Activated CD4-positive, alpha-beta T cell treated with anti-CD3 and anti-CD28 coated beads for 4 hours (primary cell): ENCODE results near the gene CTNNA3.

Experiments
- DNase-seq, 2 donors: peaks; one replicate each; pipeline ENCODE4 v3.0.0-alpha.2; 2020

CTNNA3 gene

GRCh38 chr10:67664942-67665341, 31.1 kb downstream of the CTNNA3 start:
- no peak for DNase-seq

- no peak for DNase-seq
Observed at GRCh38 chr10:67663449-67664087, 32.4 kb downstream of the CTNNA3 start.

- no peak for DNase-seq
Observed at GRCh38 chr10:67662415-67662814, 33.6 kb downstream of the CTNNA3 start.

DNA sequence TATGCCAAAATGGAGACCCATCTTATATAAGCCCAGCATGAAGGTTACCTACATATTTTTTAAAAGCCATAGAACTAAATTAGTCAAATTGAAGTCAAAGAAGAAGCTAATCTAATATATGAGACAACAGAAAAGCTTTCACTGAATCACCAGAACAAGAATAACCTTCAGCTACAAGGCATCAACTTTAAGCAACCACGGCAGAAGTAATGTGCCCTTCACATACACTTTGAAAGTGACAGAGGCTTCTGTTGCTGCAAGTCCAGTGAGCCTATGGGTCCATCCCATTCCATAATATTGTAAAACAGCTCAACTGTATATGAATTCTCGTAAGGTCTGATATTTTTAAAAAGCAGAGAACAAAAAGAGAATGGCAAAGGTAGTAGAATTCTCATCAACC, 36.5 kb downstream of the CTNNA3 start:
- no peak for DNase-seq

- DNase-seq = no peak
Observed at GRCh38 chr10:67657775-67658174, 38.2 kb downstream of the CTNNA3 start.

DNA sequence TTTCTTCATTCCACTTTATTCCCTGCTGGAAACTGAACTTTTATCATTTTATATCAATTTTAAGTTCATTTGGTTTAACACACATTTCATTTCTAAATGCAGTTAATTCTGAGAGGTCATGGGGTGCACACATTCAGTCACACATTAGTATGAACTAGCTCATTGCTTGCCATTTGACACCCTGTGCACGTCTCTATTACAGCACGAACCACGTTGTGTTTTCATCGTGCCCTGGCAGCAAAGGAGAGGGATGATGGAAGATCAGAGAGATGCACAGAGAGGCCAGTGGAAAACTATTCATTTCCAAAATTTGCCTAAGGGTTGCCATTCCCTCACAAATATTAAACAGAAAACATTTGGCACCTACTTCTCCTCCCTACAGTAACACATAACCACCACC, 45.4 kb downstream of the CTNNA3 start:
- no peak for DNase-seq

- DNase-seq = no peak
Observed at GRCh38 chr10:67648613-67649229, 47.3 kb downstream of the CTNNA3 start.

DNA sequence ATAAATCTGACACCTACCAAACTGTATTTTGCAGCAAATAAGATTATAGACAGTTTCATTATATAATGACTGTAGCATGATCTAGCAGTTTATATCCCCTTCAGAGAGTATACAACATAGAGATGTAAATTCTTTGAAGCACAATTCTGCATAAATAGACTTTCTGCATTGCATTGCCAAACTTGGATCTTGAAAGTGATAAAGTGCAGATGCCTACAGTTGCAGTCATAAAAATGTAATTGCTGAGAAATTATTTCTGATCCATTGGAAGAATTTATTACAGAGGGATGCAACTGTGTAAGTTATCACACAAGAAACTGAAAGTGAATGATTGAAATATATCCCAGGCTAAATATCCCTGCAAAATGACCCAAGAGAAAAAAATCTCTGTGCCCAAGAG, 65.1 kb downstream of the CTNNA3 start:
- no peak for DNase-seq

- DNase-seq = no peak
Observed at GRCh38 chr10:67629461-67629971, 66.5 kb downstream of the CTNNA3 start.

DNA sequence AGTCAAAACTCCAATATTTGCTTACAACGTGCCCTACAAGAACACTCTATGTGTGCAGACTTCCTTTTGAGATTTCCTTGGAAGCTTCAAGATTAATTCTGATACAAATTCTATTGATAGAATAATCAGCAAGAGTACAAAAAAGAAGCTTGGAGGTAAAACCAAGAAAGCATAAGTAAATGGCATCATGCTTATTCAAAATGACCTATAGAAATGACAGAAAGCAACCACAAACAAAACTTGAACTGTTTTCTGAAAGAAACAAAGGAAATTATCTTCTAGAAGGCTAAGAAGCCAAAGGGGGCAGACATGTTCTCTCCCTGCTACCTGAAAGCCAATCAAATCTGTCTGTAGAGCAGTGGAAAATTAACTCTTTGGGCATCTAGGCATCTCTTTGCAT, 73.0 kb downstream of the CTNNA3 start:
- DNase-seq = no peak

DNA sequence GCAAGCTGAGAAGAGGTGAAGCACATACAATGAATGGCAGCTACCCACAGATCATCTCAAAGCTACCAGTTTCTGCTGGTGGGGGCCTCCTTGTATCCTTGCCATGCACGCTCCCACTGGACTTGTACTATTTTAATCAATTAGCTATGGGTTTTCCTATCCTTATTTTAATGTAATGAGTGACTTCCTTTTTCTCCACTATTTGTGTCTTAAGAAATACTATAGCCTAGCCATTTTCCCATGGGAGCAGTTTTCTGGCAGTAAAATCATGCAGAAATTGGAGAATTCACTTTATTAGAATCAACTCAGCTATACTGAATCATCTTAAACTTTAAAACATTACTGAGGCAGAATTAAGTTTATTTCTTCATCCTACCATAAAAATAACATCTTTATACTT, 73.5 kb downstream of the CTNNA3 start:
- DNase-seq = no peak

GRCh38 chr10:67621834-67622233, 74.2 kb downstream of the CTNNA3 start:
- no peak for DNase-seq

DNA sequence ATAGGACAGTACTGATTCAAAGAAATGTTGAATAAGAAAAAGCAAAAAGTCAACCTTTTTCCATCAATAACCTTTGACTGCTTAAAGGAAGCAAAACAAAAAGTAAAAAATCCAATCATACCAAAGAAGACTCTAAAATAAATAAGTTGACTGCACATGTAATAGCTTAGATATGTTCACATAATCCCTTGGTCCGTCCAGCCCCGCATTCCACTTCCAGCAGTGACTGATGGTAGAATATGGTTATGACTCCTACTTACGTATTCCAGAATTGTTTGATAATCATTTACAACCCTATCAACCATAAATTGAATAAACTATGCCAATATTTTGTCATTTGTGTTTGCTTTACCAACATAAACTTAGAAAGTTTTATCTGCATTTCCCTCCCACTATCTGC, 77.9 kb downstream of the CTNNA3 start:
- DNase-seq = no peak

GRCh38 chr10:67612577-67613537, 83.1 kb downstream of the CTNNA3 start:
- DNase-seq = peak; percentile 31 to 32

- no peak for DNase-seq
Observed at GRCh38 chr10:67612176-67612575, 83.8 kb downstream of the CTNNA3 start.

- DNase-seq = no peak
Observed at GRCh38 chr10:67609996-67610793, 85.8 kb downstream of the CTNNA3 start.

DNA sequence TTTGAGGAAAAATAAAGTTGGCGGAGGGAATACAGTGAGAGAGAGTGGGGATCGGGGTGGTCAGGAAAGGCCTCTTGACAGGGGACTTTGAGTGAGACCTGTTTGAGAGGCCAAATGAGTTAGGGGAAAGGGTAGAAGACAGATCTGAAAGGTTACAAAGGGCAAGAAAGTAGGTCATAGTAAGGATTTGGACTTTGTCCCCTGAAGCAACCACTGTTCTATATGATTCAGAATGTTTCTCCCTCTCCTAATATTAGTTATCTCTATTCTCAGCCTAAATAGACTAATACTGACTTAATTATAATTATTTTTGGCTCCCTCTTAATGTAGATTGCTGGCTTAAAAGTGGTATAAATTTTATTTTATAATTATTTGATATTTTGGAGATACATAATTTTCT, 88.0 kb downstream of the CTNNA3 start:
- no peak for DNase-seq

GRCh38 chr10:67607472-67607871, 88.5 kb downstream of the CTNNA3 start:
- DNase-seq = no peak

DNA sequence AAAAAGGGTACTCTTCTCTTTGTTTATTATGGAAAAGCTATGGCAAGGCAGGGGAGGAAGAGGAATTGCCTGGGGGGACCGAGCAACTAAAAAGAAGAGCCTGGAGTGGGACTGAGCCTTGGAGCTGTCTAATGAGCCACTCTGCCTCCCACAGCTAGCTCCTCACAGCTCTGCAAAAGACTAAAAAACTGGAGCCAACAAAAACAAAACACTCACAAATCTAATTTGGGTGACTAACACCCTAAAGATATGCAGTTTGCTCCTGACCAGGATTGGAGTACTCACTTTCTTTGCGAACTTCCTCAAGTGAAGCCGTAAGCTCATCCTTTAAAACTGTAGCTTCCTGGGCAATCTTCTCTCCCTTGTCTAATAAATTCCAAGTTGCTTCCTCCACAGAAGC, 89.4 kb downstream of the CTNNA3 start:
- DNase-seq = no peak

- no peak for DNase-seq
Observed at GRCh38 chr10:67603701-67604100, 92.3 kb downstream of the CTNNA3 start.

- no peak for DNase-seq
Observed at GRCh38 chr10:67603086-67603485, 92.9 kb downstream of the CTNNA3 start.

- DNase-seq = no peak
Observed at GRCh38 chr10:67602268-67602950, 93.6 kb downstream of the CTNNA3 start.
